HCT116 (cell line): Measurements from ENCODE around the gene PLSCR4.
"Not testable (repeated sequence)": the region's sequence is repeated elsewhere in the genome, so short reads cannot be mapped to it uniquely, and the experiment has no call there.

Source experiments
- CBX3 ChIP-seq: IDR thresholded peaks from 2 replicates; pipeline ENCODE4 v1.6.1; 2012; ENCODE audit warnings: low read depth
- CTCF ChIP-seq, 3 experiments: fragments of 200-600 bp in 1 of 3; sonication (generic) in 1 of 3; IDR thresholded peaks in 2 of 3; conservative IDR thresholded peaks in 1 of 3; 2 replicates each; pipeline ENCODE4 v1.5.1; 2012 to 2017; ENCODE audit warnings: low read depth in 2 of 3, low read length in 2 of 3, antibody characterized with exemption in 1 of 3, borderline replicate concordance in 1 of 3, control low read depth in 1 of 3, mild to moderate bottlenecking in 1 of 3, mixed read lengths in 1 of 3, mixed run types in 1 of 3, moderate library complexity in 1 of 3; ENCODE audit not compliant: insufficient read depth in 1 of 3
- EGR1 ChIP-seq: IDR thresholded peaks from 2 replicates; pipeline ENCODE4 v1.6.1; 2012; ENCODE audit warnings: low read depth
- ELF1 ChIP-seq: IDR thresholded peaks from 2 replicates; pipeline ENCODE4 v1.6.1; 2012; ENCODE audit warnings: low read depth, borderline replicate concordance
- EZH2 ChIP-seq: fragments of 200-600 bp; sonication (generic); IDR thresholded peaks from 2 replicates; pipeline ENCODE4 v1.6.1; 2017; ENCODE audit warnings: antibody characterized with exemption, mixed run types
- EZH2phosphoT487 ChIP-seq: fragments of 200-600 bp; IDR thresholded peaks from 2 replicates; pipeline ENCODE4 v1.6.1; 2018; ENCODE audit warnings: antibody characterized with exemption, borderline replicate concordance
- MAX ChIP-seq: IDR thresholded peaks from 2 replicates; pipeline ENCODE4 v1.6.1; 2012
- POLR2A ChIP-seq: IDR thresholded peaks from 2 replicates; pipeline ENCODE4 v1.7.0; 2011; ENCODE audit warnings: borderline replicate concordance; ENCODE audit not compliant: insufficient read depth, insufficient read length; ENCODE audit errors: extremely low read depth
- POLR2AphosphoS5 ChIP-seq: IDR thresholded peaks from 2 replicates; pipeline ENCODE4 v1.6.1; 2011; ENCODE audit warnings: mild to moderate bottlenecking, low read depth, low read length, moderate library complexity
- RAD21 ChIP-seq: IDR thresholded peaks from 2 replicates; pipeline ENCODE4 v1.6.1; 2012; ENCODE audit warnings: low read depth, mild to moderate bottlenecking
- SP1 ChIP-seq: IDR thresholded peaks from 2 replicates; pipeline ENCODE4 v1.6.1; 2012; ENCODE audit warnings: low read depth
- TCF7L2 ChIP-seq: IDR thresholded peaks from 2 replicates; pipeline ENCODE4 v1.7.0; 2011; ENCODE audit warnings: borderline replicate concordance, inconsistent platforms; ENCODE audit not compliant: insufficient read depth, insufficient read length; ENCODE audit errors: extremely low read depth
- TF ChIP-seq, protein P1 (sequence below): IDR thresholded peaks from 2 replicates; pipeline ENCODE4 v1.6.1; 2012

DNA sequence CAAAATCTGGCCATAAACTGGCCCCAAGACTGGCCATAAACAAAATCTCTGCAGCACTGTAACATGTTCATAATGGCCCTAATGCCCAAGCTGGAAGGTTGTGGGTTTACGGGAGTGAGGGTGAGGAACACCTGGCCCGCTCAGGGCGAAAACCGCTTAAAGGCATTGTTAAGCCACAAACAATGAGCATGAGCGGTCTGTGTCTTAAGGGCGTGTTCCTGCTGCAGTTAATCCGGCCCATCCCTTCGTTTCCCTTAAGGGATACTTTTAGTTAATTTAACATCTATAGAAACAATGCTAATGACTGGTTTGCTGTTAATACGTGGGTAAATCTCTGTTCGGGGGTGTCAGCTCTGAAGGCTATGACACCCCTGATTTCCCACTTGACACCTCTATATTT is 1.5 kb upstream of the PLSCR4 start:
- TF ChIP-seq CTCF (IDR thresholded peaks at IDR 0.05 in 2 of 3, conservative IDR thresholded peaks at IDR 0.05 in 1 of 3; ENCODE audit: borderline replicate concordance in 1 of 3, insufficient read depth in 1 of 3, low read depth in 2 of 3, low read length in 2 of 3); POLR2AphosphoS5; EZH2; TCF7L2; SP1; POLR2A; MAX; CBX3; EGR1; RAD21; EZH2phosphoT487; ELF1: not testable (repeated sequence)
- TF ChIP-seq, protein P1, sequence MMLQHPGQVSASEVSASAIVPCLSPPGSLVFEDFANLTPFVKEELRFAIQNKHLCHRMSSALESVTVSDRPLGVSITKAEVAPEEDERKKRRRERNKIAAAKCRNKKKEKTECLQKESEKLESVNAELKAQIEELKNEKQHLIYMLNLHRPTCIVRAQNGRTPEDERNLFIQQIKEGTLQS: not testable (repeated sequence)
